ENCODE measurements around the gene SLC39A1.

- TF ChIP-seq CTCF (IDR thresholded peaks at IDR 0.05) (no peak), POLR2AphosphoS5 (IDR thresholded peaks at IDR 0.05) (peak; percentile 70 to 85 (median 82)), POLR2A (IDR thresholded peaks at IDR 0.05) (peak; percentile 18 to 34)
Measured at GRCh38 chr1:153945795-153946621, 17.3 kb downstream of the SLC39A1 start.

Measured in sigmoid colon (tissue), 4 donors.